ENCODE measurements around the gene CYP4A22. TPM values are rescaled to one million over a fixed set of nuclear protein-coding genes. Genes with fewer than 3 reads are reported as not detected.

CYP4A22 gene, protein sequence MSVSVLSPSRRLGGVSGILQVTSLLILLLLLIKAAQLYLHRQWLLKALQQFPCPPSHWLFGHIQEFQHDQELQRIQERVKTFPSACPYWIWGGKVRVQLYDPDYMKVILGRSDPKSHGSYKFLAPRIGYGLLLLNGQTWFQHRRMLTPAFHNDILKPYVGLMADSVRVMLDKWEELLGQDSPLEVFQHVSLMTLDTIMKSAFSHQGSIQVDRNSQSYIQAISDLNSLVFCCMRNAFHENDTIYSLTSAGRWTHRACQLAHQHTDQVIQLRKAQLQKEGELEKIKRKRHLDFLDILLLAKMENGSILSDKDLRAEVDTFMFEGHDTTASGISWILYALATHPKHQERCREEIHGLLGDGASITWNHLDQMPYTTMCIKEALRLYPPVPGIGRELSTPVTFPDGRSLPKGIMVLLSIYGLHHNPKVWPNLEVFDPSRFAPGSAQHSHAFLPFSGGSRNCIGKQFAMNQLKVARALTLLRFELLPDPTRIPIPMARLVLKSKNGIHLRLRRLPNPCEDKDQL
- not detected in 2 replicates for total RNA-seq

GRCh38 chr1:47137198-47137597 is at the start of gene CYP4A22:
TSS of gene CYP4A22 (plus strand) at chr1:47137441. CDS start at chr1:47137486, 45 bp downstream.

DNA sequence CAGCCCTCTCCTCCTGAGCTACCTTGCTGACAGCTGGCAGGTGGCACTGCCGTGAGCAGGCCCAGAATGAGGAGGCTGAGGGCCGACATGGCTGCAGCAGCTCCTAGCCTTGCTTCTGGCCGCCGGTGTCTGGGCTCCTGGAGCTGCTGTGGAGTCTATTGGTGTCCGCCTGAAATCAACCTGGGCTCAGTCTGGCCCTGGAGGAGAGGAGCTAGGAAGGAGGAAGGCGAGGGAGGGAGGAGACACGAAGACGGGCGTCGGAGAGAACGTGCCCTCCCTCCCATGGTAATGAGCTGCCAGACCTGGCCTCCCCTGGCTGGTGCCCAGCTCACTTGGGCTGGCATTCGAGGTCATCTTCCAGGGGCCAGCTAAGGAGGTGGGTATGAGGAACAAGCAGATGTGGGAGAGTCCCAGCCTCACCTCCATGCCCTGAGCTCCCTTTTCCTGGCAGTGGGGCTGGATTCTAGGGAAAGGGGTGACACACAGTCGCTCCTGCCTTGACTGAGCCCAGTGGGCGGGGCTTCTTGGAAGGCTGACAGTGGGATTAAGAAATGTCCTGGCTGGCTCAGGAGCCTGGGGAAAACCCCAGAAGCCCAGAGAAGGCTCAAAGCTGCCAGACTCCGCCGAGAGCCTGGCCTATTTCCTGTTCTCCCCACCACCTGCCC is 52.7 kb downstream of the CYP4A22 start, which contains the start of gene PDZK1IP1:
TSS of gene PDZK1IP1 (minus strand) at position 193 of the 665 bp plus-strand sequence. CDS start at position 89, 104 bp downstream.

Other genes with a start within 250 kb of the CYP4A22 start
- not detected in 2 replicates for gene CYP4A11, start 196.0 kb upstream of the CYP4A22 start, total RNA-seq
- under 0.01 and 1.7 TPM in 2 replicates for gene CYP4X1, start 113.8 kb upstream of the CYP4A22 start, total RNA-seq
- gene CYP4Z1, start 70.2 kb upstream of the CYP4A22 start, total RNA-seq = not detected in 2 replicates
- gene PDZK1IP1, start 52.6 kb downstream of the CYP4A22 start, total RNA-seq = 0.58 and 1.7 TPM in 2 replicates
- gene TAL1, start 94.8 kb downstream of the CYP4A22 start, total RNA-seq = 0.19 and 11.3 TPM in 2 replicates
- gene STIL, start 176.7 kb downstream of the CYP4A22 start, total RNA-seq = 4.2 and 13.0 TPM in 2 replicates
- 155 and 177 TPM in 2 replicates for gene CMPK1, start 196.3 kb downstream of the CYP4A22 start, total RNA-seq

Data from regular cardiac myocyte (primary cell).